SK-N-SH (cell line): ENCODE measurements around the gene SAMD4A.

Experiments used
- CTCF ChIP-seq: fragments of 200-600 bp; sonication (generic); IDR thresholded peaks from 2 replicates; pipeline ENCODE4 v1.6.1; 2017; ENCODE audit warnings: antibody characterized with exemption, mild to moderate bottlenecking, moderate library complexity
- EP300 ChIP-seq, 2 experiments: IDR thresholded peaks; 2 replicates each; pipeline versions ENCODE4 v1.4.0 to v1.6.1; 2012; ENCODE audit warnings: borderline replicate concordance in 1 of 2, low read depth in 1 of 2, low read length in 1 of 2
- GATA2 ChIP-seq: sonication (generic); formaldehyde crosslinking; IDR thresholded peaks from 2 replicates; pipeline ENCODE4 v1.5.0; 2020; ENCODE audit warnings: mild to moderate bottlenecking, missing genetic modification reagents
- MAX ChIP-seq: IDR thresholded peaks from 2 replicates; pipeline ENCODE4 v1.4.0; 2012; ENCODE audit warnings: low read depth
- TEAD4 ChIP-seq: IDR thresholded peaks from 2 replicates; pipeline ENCODE4 v1.4.0; 2012; ENCODE audit warnings: mild to moderate bottlenecking, borderline replicate concordance; ENCODE audit not compliant: insufficient read depth
- USF2 ChIP-seq: fragments of 150-350 bp; IDR thresholded peaks from 2 replicates; pipeline ENCODE4 v1.6.1; 2017; ENCODE audit warnings: antibody characterized with exemption, low read length, low read depth, borderline replicate concordance

DNA sequence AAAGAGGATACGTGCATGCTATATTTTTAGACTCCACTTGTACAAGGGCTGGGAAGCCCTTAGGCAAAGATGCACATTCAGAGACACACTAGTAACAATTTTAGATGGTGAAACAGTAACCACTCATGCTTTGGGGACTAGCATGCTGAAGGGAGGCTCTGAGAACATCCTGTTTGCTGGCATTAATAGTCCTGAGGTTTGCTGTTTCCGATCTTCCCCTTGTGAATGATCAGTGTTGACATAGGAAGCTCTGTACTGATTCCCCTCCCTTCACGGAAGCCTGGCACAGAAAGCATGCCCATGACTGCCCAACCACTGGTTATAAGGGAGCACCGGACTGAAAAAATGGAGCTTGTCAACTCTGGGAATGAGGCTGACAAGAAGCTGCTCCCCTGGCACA lies 171.1 kb downstream of the SAMD4A start:
- TF ChIP-seq MAX: no peak
- TF ChIP-seq GATA2 (CRISPR knock-in tag): no peak
- TF ChIP-seq TEAD4: no peak
- no peak for TF ChIP-seq CTCF
- TF ChIP-seq EP300 (IDR thresholded peaks at IDR 0.05; ENCODE audit: borderline replicate concordance in 1 of 2, low read depth in 1 of 2, low read length in 1 of 2): no peak
- TF ChIP-seq USF2: no peak
